HEK293 (cell line): ENCODE data around the gene BTG2.

Experiments used
- CTCF ChIA-PET: fragments of 350-600 bp; formaldehyde crosslinking; extraction: SDS; loops from one replicate; lab custom pipeline; 2021; ENCODE audit warnings: antibody characterized with exemption; lab: Yijun Ruan, JAX
- POLR2A ChIA-PET: fragments of 300-600 bp; formaldehyde crosslinking; extraction: SDS; loops from one replicate; lab custom pipeline; 2020; ENCODE audit warnings: antibody characterized with exemption, inconsistent platforms; lab: Yijun Ruan, JAX
- H3K27ac ChIP-seq: fragments of 200-500 bp; sonication (Bioruptor generic); 2 replicates; pipeline ENCODE4 v1.5.1; 2014; ENCODE audit warnings: low read depth, low read length, control low read depth, inconsistent platforms; ENCODE audit errors: extremely low read depth
- H3K36me3 ChIP-seq, 2 experiments: fragments of 200-500 bp in 1 of 2; sonication (Bioruptor generic) in 1 of 2; 1 replicate in 1 of 2; 2 replicates in 1 of 2; pipeline ENCODE4 v1.5.1; 2014 to 2017; ENCODE audit warnings: inconsistent platforms in 2 of 2, low read length in 2 of 2; ENCODE audit not compliant: control insufficient read depth in 2 of 2, insufficient read depth in 1 of 2
- H3K4me1 ChIP-seq: fragments of 200-500 bp; sonication (Bioruptor generic); 2 replicates; pipeline ENCODE4 v1.5.1; 2014; ENCODE audit warnings: mild to moderate bottlenecking, low read length, inconsistent platforms; ENCODE audit not compliant: control insufficient read depth, insufficient read depth
- H3K4me3 ChIP-seq: 2 replicates; pipeline ENCODE4 v1.5.1; 2011; ENCODE audit warnings: low read depth, mild to moderate bottlenecking, control low read depth, low read length, moderate library complexity
- H3K9me3 ChIP-seq: fragments of 200-500 bp; sonication (Bioruptor generic); 2 replicates; pipeline ENCODE4 v1.5.1; 2014; ENCODE audit warnings: low read depth, low read length, inconsistent platforms; ENCODE audit not compliant: control insufficient read depth, insufficient read depth
- RBAK ChIP-seq: fragments of 450-650 bp; formaldehyde crosslinking; IDR thresholded peaks from 2 replicates; pipeline ENCODE4 v1.5.1; 2016; ENCODE audit warnings: missing biosample characterization, missing genetic modification characterization
- SP2 ChIP-seq: fragments of 450-650 bp; formaldehyde crosslinking; IDR thresholded peaks from 2 replicates; pipeline ENCODE4 v1.5.1; 2016; ENCODE audit warnings: missing biosample characterization, missing genetic modification characterization
- TRIM28 ChIP-seq: IDR thresholded peaks from 2 replicates; pipeline ENCODE4 v1.6.1; 2011; ENCODE audit warnings: low read length, control low read depth, borderline replicate concordance
- ZIC2 ChIP-seq: fragments of 450-650 bp; formaldehyde crosslinking; IDR thresholded peaks from 2 replicates; pipeline ENCODE4 v1.5.1; 2016; ENCODE audit warnings: missing biosample characterization, missing genetic modification characterization
- ZNF10 ChIP-seq: fragments of 450-650 bp; formaldehyde crosslinking; IDR thresholded peaks from 2 replicates; pipeline ENCODE4 v1.5.1; 2017; ENCODE audit warnings: missing biosample characterization, missing genetic modification characterization
- ZNF132 ChIP-seq: fragments of 450-650 bp; formaldehyde crosslinking; IDR thresholded peaks from 2 replicates; pipeline ENCODE4 v1.5.1; 2017; ENCODE audit warnings: missing biosample characterization, missing genetic modification characterization, borderline replicate concordance
- ZNF140 ChIP-seq: fragments of 450-650 bp; formaldehyde crosslinking; IDR thresholded peaks from 2 replicates; pipeline ENCODE4 v1.5.1; 2016; ENCODE audit warnings: missing biosample characterization, missing genetic modification characterization
- ZNF239 ChIP-seq: fragments of 450-650 bp; formaldehyde crosslinking; IDR thresholded peaks from 2 replicates; pipeline ENCODE4 v1.5.1; 2016; ENCODE audit warnings: missing biosample characterization, missing genetic modification characterization
- ZNF302 ChIP-seq: fragments of 450-650 bp; formaldehyde crosslinking; IDR thresholded peaks from 2 replicates; pipeline ENCODE4 v1.5.1; 2016; ENCODE audit warnings: missing biosample characterization, missing genetic modification characterization, low read depth
- ZNF335 ChIP-seq: fragments of 450-650 bp; formaldehyde crosslinking; conservative IDR thresholded peaks from 2 replicates; pipeline ENCODE4 v1.5.1; 2016; ENCODE audit warnings: missing biosample characterization, missing genetic modification characterization
- ZNF654 ChIP-seq: fragments of 450-650 bp; formaldehyde crosslinking; IDR thresholded peaks from 2 replicates; pipeline ENCODE4 v1.5.1; 2016; ENCODE audit warnings: low read depth, missing biosample characterization, missing genetic modification characterization
- ZNF660 ChIP-seq: fragments of 450-650 bp; IDR thresholded peaks from 2 replicates; pipeline ENCODE4 v1.5.1; 2018; ENCODE audit warnings: missing biosample characterization, mild to moderate bottlenecking, missing genetic modification characterization
- TF ChIP-seq, protein P1 (sequence below): fragments of 450-650 bp; formaldehyde crosslinking; IDR thresholded peaks from 2 replicates; pipeline ENCODE4 v1.5.1; 2016; ENCODE audit warnings: missing biosample characterization, missing genetic modification characterization
- TF ChIP-seq, protein P2 (sequence below): fragments of 450-650 bp; formaldehyde crosslinking; IDR thresholded peaks from 2 replicates; pipeline ENCODE4 v1.5.1; 2016; ENCODE audit warnings: missing biosample characterization, missing genetic modification characterization, borderline replicate concordance
- TF ChIP-seq, protein P3 (sequence below): fragments of 450-650 bp; formaldehyde crosslinking; IDR thresholded peaks from 2 replicates; pipeline ENCODE4 v1.5.1; 2016; ENCODE audit warnings: missing biosample characterization, missing genetic modification characterization

Gene BTG2

DNA sequence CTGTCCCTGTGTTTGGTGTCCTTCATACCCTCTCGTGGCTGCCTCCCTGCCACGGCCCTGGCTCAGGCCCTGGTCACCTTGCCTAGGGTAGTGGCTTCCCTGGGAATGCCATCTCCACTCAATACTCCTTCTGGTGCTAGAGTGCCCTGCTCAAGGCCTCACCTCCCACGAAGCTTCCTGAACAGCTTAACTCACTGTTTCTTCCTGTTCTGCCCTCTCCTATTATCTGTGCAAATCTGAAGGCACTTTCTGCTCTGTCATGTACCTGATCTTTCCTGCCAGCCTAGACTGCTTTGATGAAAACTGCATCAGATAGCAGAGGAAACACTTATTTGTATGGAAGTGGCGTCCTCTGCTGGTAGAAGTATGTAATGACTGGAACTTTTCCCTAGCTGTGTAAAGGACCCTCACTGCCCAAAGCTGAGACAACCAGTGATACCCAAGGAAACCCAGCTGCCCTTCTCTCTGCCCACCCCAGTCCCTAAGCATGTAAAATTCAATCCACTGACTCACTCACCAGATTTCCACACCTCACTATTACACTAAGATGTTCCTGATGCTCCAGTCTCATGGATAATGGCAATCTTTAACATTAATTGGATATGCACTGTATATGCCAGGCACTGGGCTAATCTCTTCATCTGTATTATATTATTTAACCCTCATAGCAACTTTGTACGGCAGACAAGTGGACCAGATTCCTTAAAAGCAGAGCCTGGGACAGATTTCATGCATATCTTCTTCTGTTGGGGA is 36.2 kb upstream of the BTG2 start (continued):
- TF ChIP-seq, protein P1, sequence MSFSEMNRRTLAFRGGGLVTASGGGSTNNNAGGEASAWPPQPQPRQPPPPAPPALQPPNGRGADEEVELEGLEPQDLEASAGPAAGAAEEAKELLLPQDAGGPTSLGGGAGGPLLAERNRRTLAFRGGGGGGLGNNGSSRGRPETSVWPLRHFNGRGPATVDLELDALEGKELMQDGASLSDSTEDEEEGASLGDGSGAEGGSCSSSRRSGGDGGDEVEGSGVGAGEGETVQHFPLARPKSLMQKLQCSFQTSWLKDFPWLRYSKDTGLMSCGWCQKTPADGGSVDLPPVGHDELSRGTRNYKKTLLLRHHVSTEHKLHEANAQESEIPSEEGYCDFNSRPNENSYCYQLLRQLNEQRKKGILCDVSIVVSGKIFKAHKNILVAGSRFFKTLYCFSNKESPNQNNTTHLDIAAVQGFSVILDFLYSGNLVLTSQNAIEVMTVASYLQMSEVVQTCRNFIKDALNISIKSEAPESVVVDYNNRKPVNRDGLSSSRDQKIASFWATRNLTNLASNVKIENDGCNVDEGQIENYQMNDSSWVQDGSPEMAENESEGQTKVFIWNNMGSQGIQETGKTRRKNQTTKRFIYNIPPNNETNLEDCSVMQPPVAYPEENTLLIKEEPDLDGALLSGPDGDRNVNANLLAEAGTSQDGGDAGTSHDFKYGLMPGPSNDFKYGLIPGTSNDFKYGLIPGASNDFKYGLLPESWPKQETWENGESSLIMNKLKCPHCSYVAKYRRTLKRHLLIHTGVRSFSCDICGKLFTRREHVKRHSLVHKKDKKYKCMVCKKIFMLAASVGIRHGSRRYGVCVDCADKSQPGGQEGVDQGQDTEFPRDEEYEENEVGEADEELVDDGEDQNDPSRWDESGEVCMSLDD (tag by site-specific recombination) = no peak
- TF ChIP-seq ZNF654 = peak; percentile 100
- TF ChIP-seq ZNF10 (tag by site-specific recombination) = no peak
- no peak for TF ChIP-seq ZNF302
- TF ChIP-seq, protein P2, sequence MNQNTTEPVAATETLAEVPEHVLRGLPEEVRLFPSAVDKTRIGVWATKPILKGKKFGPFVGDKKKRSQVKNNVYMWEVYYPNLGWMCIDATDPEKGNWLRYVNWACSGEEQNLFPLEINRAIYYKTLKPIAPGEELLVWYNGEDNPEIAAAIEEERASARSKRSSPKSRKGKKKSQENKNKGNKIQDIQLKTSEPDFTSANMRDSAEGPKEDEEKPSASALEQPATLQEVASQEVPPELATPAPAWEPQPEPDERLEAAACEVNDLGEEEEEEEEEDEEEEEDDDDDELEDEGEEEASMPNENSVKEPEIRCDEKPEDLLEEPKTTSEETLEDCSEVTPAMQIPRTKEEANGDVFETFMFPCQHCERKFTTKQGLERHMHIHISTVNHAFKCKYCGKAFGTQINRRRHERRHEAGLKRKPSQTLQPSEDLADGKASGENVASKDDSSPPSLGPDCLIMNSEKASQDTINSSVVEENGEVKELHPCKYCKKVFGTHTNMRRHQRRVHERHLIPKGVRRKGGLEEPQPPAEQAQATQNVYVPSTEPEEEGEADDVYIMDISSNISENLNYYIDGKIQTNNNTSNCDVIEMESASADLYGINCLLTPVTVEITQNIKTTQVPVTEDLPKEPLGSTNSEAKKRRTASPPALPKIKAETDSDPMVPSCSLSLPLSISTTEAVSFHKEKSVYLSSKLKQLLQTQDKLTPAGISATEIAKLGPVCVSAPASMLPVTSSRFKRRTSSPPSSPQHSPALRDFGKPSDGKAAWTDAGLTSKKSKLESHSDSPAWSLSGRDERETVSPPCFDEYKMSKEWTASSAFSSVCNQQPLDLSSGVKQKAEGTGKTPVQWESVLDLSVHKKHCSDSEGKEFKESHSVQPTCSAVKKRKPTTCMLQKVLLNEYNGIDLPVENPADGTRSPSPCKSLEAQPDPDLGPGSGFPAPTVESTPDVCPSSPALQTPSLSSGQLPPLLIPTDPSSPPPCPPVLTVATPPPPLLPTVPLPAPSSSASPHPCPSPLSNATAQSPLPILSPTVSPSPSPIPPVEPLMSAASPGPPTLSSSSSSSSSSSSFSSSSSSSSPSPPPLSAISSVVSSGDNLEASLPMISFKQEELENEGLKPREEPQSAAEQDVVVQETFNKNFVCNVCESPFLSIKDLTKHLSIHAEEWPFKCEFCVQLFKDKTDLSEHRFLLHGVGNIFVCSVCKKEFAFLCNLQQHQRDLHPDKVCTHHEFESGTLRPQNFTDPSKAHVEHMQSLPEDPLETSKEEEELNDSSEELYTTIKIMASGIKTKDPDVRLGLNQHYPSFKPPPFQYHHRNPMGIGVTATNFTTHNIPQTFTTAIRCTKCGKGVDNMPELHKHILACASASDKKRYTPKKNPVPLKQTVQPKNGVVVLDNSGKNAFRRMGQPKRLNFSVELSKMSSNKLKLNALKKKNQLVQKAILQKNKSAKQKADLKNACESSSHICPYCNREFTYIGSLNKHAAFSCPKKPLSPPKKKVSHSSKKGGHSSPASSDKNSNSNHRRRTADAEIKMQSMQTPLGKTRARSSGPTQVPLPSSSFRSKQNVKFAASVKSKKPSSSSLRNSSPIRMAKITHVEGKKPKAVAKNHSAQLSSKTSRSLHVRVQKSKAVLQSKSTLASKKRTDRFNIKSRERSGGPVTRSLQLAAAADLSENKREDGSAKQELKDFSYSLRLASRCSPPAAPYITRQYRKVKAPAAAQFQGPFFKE (tag by site-specific recombination) = no peak
- no peak for TF ChIP-seq SP2 (tag by site-specific recombination)
- TF ChIP-seq ZNF660 = peak; percentile 62; the same call in 1 of the 2 replicates
- no peak for TF ChIP-seq ZIC2 (tag by site-specific recombination)
- no peak for TF ChIP-seq ZNF239 (tag by site-specific recombination)
- peak; percentile 80 for TF ChIP-seq ZNF335 (tag by site-specific recombination)
- TF ChIP-seq ZNF132 (tag by site-specific recombination) = no peak

DNA sequence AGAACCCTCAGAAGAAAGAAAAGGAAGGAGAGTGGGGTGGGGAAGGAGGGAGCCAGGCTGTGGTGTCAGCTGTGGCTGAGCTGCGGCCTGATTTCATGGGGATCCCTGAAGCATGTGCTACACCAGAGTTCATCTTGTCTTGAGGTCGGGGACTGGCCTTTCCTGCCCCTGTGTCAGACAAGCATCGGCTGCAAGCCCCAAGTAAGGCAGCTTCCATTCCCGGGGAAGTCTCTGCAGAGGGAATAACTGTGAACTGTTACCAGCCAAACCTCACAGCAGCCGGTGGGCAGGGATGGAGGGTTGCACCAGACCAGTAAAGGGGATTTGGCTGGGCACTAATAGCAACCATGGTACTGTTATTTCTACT is 35.7 kb upstream of the BTG2 start:
- H3K4me1 ChIP-seq = no peaks in the 10 kb centered on the region
- ChIA-PET CTCF (interaction anchor here (0.6 to 13.1 kb wide), 40 partner anchors 11 to 380 kb away, joined by 3 to 526 read pairs (median 5); partner anchors contain the start of genes ADORA1, BTG2 and PPFIA4), POLR2A (interaction anchor here (0.6 to 4.9 kb wide), 5 partner anchors 37 to 342 kb away, joined by 3 to 32 read pairs (median 3); partner anchors contain the start of genes BTG2, KLHL12 and PPFIA4)
- no peak overlapping the region for H3K27ac ChIP-seq
- TF ChIP-seq, protein P3, sequence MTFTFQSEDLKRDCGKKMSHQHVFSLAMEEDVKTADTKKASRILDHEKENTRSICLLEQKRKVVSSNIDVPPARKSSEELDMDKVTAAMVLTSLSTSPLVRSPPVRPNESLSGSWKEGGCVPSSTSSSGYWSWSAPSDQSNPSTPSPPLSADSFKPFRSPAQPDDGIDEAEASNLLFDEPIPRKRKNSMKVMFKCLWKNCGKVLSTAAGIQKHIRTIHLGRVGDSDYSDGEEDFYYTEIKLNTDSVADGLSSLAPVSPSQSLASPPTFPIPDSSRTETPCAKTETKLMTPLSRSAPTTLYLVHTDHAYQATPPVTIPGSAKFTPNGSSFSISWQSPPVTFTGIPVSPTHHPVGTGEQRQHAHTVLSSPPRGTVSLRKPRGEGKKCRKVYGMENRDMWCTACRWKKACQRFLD = no peak
- no peak for TF ChIP-seq RBAK (tag by site-specific recombination)
- TF ChIP-seq TRIM28 = no peak
- TF ChIP-seq ZNF140 = no peak
- H3K36me3 ChIP-seq = no peaks in the 10 kb centered on the region
- no peaks in the 10 kb centered on the region for H3K9me3 ChIP-seq
- no peak overlapping the region for H3K4me3 ChIP-seq
